ENCODE results near the gene GBE1. TPM values are rescaled to one million over a fixed set of nuclear protein-coding genes. Genes with fewer than 3 reads are reported as not detected.

GBE1 gene
- total and polyA plus RNA-seq, 12 donors, result 16.0 to 104 (median 82.4) TPM

DNA sequence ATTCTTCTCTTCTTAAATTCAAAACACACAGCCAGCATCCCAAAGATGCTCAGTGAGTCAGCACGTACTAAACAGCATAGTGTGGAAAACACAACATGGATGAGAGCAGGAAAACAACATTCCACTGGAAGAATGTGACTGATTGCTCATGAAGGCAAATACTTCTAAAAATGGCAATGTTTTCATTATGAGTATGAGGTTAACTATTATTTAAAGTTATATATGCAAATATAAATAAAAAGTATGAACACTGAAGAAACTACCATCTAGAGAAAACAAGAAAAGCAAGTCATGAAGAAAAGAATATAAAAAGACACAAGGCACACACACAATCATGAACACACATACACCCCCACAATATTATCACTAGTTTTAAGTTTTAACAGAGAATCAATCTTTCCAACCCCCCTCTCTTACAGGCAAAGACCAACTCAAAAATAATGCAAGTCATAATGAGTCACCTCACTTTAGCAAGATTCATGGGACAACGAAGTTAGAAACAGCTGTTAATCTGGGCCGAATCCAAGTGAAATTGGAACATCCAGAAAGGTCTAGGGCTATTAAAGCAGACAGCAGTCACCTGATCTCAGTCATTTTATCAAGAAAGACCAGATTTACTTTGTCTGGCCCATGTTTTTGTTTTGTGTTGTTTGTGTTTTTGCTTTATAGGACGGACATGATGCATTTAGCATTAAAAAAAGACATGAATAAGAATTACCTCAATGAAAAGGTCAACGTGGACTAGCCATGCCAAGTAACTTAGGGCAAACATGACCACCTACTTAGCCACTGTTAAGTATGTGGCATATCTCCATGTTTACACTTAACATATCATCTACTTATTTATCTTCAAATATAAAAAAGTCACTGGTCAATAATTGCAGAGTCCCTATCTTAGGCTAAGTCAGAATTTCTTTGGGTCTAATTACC lies 18.1 kb downstream of the GBE1 start:
- H3K9me3 ChIP-seq (replicated peaks in 1 of 3), result no peaks in the 10 kb centered on the region
- TF ChIP-seq, protein P1, sequence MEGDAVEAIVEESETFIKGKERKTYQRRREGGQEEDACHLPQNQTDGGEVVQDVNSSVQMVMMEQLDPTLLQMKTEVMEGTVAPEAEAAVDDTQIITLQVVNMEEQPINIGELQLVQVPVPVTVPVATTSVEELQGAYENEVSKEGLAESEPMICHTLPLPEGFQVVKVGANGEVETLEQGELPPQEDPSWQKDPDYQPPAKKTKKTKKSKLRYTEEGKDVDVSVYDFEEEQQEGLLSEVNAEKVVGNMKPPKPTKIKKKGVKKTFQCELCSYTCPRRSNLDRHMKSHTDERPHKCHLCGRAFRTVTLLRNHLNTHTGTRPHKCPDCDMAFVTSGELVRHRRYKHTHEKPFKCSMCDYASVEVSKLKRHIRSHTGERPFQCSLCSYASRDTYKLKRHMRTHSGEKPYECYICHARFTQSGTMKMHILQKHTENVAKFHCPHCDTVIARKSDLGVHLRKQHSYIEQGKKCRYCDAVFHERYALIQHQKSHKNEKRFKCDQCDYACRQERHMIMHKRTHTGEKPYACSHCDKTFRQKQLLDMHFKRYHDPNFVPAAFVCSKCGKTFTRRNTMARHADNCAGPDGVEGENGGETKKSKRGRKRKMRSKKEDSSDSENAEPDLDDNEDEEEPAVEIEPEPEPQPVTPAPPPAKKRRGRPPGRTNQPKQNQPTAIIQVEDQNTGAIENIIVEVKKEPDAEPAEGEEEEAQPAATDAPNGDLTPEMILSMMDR (IDR thresholded peaks at IDR 0.05), result no peak
- 34 to 42% (median 39%) methylated on average over 5 of the region's 5 CpGs for WGBS, 4 donors
- no peaks in the 10 kb centered on the region for H3K36me3 ChIP-seq (replicated peaks in 1 of 2)
- DNase-seq, result peak in 6 of 7 donors; percentile 58 to 78 (median 72)
- H3K27me3 ChIP-seq, result no peaks in the 10 kb centered on the region
- peak overlapping the region in 4 of 5 donors; percentile 66 to 89 (median 77) for H3K27ac ChIP-seq
- intact Hi-C loops (cut with DNase I), result no loop called here
- no peak overlapping the region for H3K4me3 ChIP-seq
- H3K4me1 ChIP-seq (replicated peaks in 1 of 2), result peaks cover 11 to 28% of the 10 kb centered on the region in 2 donors

DNA sequence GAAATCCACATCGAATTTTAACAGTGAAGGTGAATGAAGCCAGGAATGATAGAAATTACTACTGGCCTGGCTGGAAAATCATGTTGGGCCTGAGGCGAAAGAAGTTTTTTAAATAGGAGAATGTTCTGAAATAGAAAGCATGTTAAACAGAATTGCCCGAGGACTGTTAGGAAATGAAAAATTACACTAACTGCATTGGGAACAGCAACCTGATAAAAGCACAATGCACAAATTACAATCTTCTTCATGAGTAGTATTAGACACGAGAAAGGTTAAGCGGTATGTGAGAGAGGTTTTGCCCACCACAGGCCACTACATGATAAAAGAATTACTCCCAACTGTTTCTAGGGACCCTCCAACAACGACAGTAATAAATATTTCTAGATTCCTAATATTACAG lies 18.9 kb downstream of the GBE1 start:
- Histone ChIP-seq H3K36me3 (replicated peaks in 1 of 2) (no peaks in the 10 kb centered on the region), H3K27ac (peak overlapping the region in 4 of 5 donors; percentile 60 to 89 (median 76)), H3K4me1 (replicated peaks in 1 of 2) (peaks cover 11 to 28% of the 10 kb centered on the region in 2 donors), H3K27me3 (no peaks in the 10 kb centered on the region), H3K4me3 (no peak overlapping the region), H3K9me3 (replicated peaks in 1 of 3) (no peaks in the 10 kb centered on the region)
- 74 to 83% (median 77%) methylated on average over 6 of the region's 6 CpGs for WGBS, 4 donors
- intact Hi-C loops (cut with DNase I), result no loop called here
- DNase-seq, result no peak
- no peak for TF ChIP-seq POLR2A (IDR thresholded peaks at IDR 0.05)
- TF ChIP-seq, protein P1 (IDR thresholded peaks at IDR 0.05), result no peak

DNA sequence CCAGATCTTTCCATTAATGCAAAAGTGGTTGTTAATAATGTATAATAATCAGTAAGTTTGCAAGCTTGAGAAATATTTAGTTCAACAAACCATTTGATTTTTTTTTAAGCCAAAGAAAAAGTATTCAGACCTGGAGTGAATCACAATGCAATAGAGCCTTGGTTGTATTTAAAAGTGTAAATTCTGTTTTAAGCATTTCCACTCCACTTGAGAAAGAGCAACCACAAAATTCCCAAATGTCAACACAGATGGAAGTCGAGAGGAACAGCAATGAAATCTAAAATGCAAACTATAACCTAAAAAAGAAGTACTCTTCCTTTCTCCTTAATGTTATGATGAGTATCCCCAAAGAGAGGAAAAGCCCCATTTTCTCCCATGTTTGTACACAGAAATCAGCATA lies 20.2 kb downstream of the GBE1 start:
- WGBS, 4 donors, result 56 to 90% (median 66%) methylated on average over 1 of the region's 1 CpG
- no peak overlapping the region for H3K4me3 ChIP-seq
- no peak for TF ChIP-seq POLR2A (IDR thresholded peaks at IDR 0.05)
- TF ChIP-seq, protein P1 (IDR thresholded peaks at IDR 0.05), result no peak
- DNase-seq, result no peak
- no peaks in the 10 kb centered on the region for H3K27me3 ChIP-seq
- no peaks in the 10 kb centered on the region for H3K9me3 ChIP-seq (replicated peaks in 1 of 3)
- no peaks in the 10 kb centered on the region for H3K36me3 ChIP-seq (replicated peaks in 1 of 2)
- H3K4me1 ChIP-seq (replicated peaks in 1 of 2), result peaks cover 11 to 28% of the 10 kb centered on the region in 2 donors
- no peak overlapping the region for H3K27ac ChIP-seq
- intact Hi-C loops (cut with DNase I), result no loop called here

DNA sequence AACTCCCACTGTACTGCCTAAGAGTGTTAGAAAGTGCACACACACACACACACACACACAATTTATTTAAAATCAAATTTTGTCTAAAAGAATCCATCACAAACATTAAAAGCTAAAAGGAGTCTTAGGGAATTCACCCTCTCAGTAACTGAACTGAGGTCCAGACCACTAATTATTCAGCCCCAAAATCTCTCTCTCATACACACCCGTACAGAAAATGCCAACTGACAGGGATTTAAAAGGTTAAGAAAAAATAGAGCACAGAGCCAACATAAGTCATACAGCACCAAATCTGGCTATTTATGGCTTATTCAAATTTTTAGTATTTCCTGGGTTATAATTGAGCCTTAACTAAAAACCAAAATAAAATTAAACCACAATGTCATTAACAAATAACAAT lies 20.7 kb downstream of the GBE1 start:
- Histone ChIP-seq H3K4me1 (replicated peaks in 1 of 2) (peaks cover 11 to 28% of the 10 kb centered on the region in 2 donors), H3K27ac (no peak overlapping the region), H3K4me3 (no peak overlapping the region), H3K36me3 (replicated peaks in 1 of 2) (no peaks in the 10 kb centered on the region), H3K27me3 (no peaks in the 10 kb centered on the region), H3K9me3 (replicated peaks in 1 of 3) (no peaks in the 10 kb centered on the region)
- intact Hi-C loops (cut with DNase I), result no loop called here
- no peak for DNase-seq
- 74 to 84% (median 79%) methylated on average over 1 of the region's 1 CpG for WGBS, 4 donors
- TF ChIP-seq, protein P1 (IDR thresholded peaks at IDR 0.05), result no peak
- TF ChIP-seq POLR2A (IDR thresholded peaks at IDR 0.05), result no peak

All from adrenal gland (tissue), 12 donors.